H1 (cell line): Measurements from ENCODE around the gene ARFRP1. TPM values are rescaled to one million over a fixed set of nuclear protein-coding genes. Genes with fewer than 3 reads are reported as not detected.

ENCODE experiments used
- CTCF ChIA-PET: fragments of 300-600 bp; sonication (Branson Sonifier 250); formaldehyde crosslinking; loops from one replicate; lab custom pipeline; 2021; ENCODE audit not compliant: partially characterized antibody; lab: Charles Lee
- POLR2A ChIA-PET: fragments of 300-600 bp; sonication (Branson Sonifier 250); formaldehyde crosslinking; loops from one replicate; lab custom pipeline; 2021; ENCODE audit warnings: inconsistent platforms; ENCODE audit not compliant: partially characterized antibody; lab: Charles Lee
- DNase-seq, 2 experiments: peaks; one replicate each; pipeline versions ENCODE4 v3.0.0 to v3.0.0-alpha.2; 2010 to 2022; ENCODE audit warnings: low spot score in 2 of 2, low read depth in 1 of 2, mixed read lengths in 1 of 2
- FAIRE-seq: peaks from 2 replicates; lab custom pipeline; 2011; peaks lifted over from hg19 to GRCh38; lab: Jason Lieb, UNC
- H2AFZ ChIP-seq: 2 replicates; pipeline ENCODE4 v1.8.1; 2012; ENCODE audit warnings: low read length, inconsistent platforms
- H2AK5ac ChIP-seq: 2 replicates; pipeline ENCODE4 v1.6.1; 2013; ENCODE audit warnings: low read depth, low read length
- H2BK120ac ChIP-seq: replicated peaks from 2 replicates; pipeline ENCODE3; 2013; ENCODE audit warnings: low read depth, low read length, inconsistent platforms
- H2BK12ac ChIP-seq: 2 replicates; pipeline ENCODE4 v1.6.1; 2013; ENCODE audit warnings: low read depth, low read length
- H2BK15ac ChIP-seq: 2 replicates; pipeline ENCODE4 v1.6.1; 2013; ENCODE audit warnings: low read length
- H2BK20ac ChIP-seq: 2 replicates; pipeline ENCODE4 v1.6.1; 2013; ENCODE audit warnings: low read length
- H2BK5ac ChIP-seq: 2 replicates; pipeline ENCODE4 v1.6.1; 2013; ENCODE audit warnings: low read depth, low read length
- H3K14ac ChIP-seq: 2 replicates; pipeline ENCODE4 v1.6.1; 2013; ENCODE audit warnings: inconsistent platforms; ENCODE audit not compliant: insufficient read length
- H3K18ac ChIP-seq: 2 replicates; pipeline ENCODE4 v1.6.1; 2013; ENCODE audit warnings: low read length; ENCODE audit errors: extremely low read depth
- H3K23ac ChIP-seq: 2 replicates; pipeline ENCODE4 v1.6.1; 2013; ENCODE audit warnings: inconsistent platforms; ENCODE audit not compliant: insufficient read length
- H3K23me2 ChIP-seq: 2 replicates; pipeline ENCODE4 v1.6.1; 2013; ENCODE audit warnings: low read depth, low read length
- H3K27ac ChIP-seq: 2 replicates; pipeline ENCODE4 v1.6.1; 2011; ENCODE audit warnings: low read depth, low read length, inconsistent platforms
- H3K27me3 ChIP-seq, 4 experiments: replicated peaks in 1 of 4; 1 replicate in 1 of 4; 2 replicates in 3 of 4; pipeline versions ENCODE4 v1.6.1 to v1.8.1; 2011 to 2013; ENCODE audit warnings: low read length in 3 of 4, mild to moderate bottlenecking in 3 of 4, inconsistent platforms in 2 of 4, mixed read lengths in 2 of 4, moderate library complexity in 1 of 4; ENCODE audit not compliant: control insufficient read depth in 3 of 4, insufficient read depth in 3 of 4; ENCODE audit errors: extremely low read depth in 1 of 4
- H3K36me3 ChIP-seq, 4 experiments: 2 replicates each; pipeline versions ENCODE4 v1.6.1 to v1.8.1; 2011 to 2013; ENCODE audit warnings: mild to moderate bottlenecking in 4 of 4, low read length in 3 of 4, moderate library complexity in 2 of 4, control low read depth in 1 of 4, inconsistent platforms in 1 of 4; ENCODE audit not compliant: insufficient read depth in 4 of 4, control insufficient read depth in 2 of 4
- H3K4ac ChIP-seq: replicated peaks from 2 replicates; pipeline ENCODE3; 2013; ENCODE audit warnings: low read length, low read depth, mixed read lengths, inconsistent platforms; ENCODE audit not compliant: insufficient read length
- H3K4me1 ChIP-seq, 4 experiments: replicated peaks in 1 of 4; 1 replicate in 1 of 4; 2 replicates in 3 of 4; pipeline versions ENCODE4 v1.6.1 to v1.8.1; 2011 to 2013; ENCODE audit warnings: low read length in 3 of 4, inconsistent platforms in 2 of 4, mixed read lengths in 1 of 4; ENCODE audit not compliant: insufficient read depth in 4 of 4, control insufficient read depth in 3 of 4
- H3K4me2 ChIP-seq, 2 experiments: 2 replicates each; pipeline versions ENCODE4 v1.6.1 to v1.8.1; 2011 to 2013; ENCODE audit warnings: low read depth in 2 of 2, low read length in 2 of 2, control low read depth in 1 of 2, inconsistent platforms in 1 of 2, mild to moderate bottlenecking in 1 of 2; ENCODE audit not compliant: insufficient read depth in 1 of 2
- H3K4me3 ChIP-seq, 4 experiments: fragments of 200-600, 300-600 bp in 1 of 4; sonication (generic), shearing (Covaris generic), sonication (Bioruptor Twin) in 1 of 4; 2 replicates each; pipeline versions ENCODE4 v1.5.1 to v1.8.1; 2011 to 2016; ENCODE audit warnings: low read length in 4 of 4, low read depth in 3 of 4, control low read depth in 2 of 4, inconsistent platforms in 2 of 4, mild to moderate bottlenecking in 2 of 4, mixed read lengths in 1 of 4, moderate library complexity in 1 of 4; ENCODE audit not compliant: insufficient read depth in 2 of 4; ENCODE audit errors: extremely low read depth in 1 of 4
- H3K56ac ChIP-seq: replicated peaks from 2 replicates; pipeline ENCODE3; 2013; ENCODE audit warnings: low read depth, mild to moderate bottlenecking, mixed read lengths, low read length, inconsistent platforms; ENCODE audit not compliant: insufficient read length
- H3K79me1 ChIP-seq: 2 replicates; pipeline ENCODE4 v1.6.1; 2013; ENCODE audit warnings: low read depth, low read length, control low read depth
- H3K79me2 ChIP-seq, 2 experiments: 2 replicates each; pipeline versions ENCODE4 v1.6.1 to v1.8.1; 2012 to 2013; ENCODE audit warnings: low read length in 2 of 2, mild to moderate bottlenecking in 2 of 2, inconsistent platforms in 1 of 2; ENCODE audit not compliant: insufficient read depth in 2 of 2, control insufficient read depth in 1 of 2
- H3K9ac ChIP-seq, 4 experiments: replicated peaks in 1 of 4; 1 replicate in 1 of 4; 2 replicates in 3 of 4; pipeline versions ENCODE4 v1.6.1 to v1.8.1; 2011 to 2013; ENCODE audit warnings: low read depth in 3 of 4, low read length in 3 of 4, control low read depth in 2 of 4, mild to moderate bottlenecking in 2 of 4, moderate library complexity in 2 of 4, inconsistent platforms in 1 of 4; ENCODE audit errors: extremely low read depth in 1 of 4
- H3K9me3 ChIP-seq, 2 experiments: 2 replicates each; pipeline versions ENCODE4 v1.6.1 to v1.8.1; 2012 to 2013; ENCODE audit warnings: mild to moderate bottlenecking in 2 of 2, moderate library complexity in 2 of 2, control low read depth in 1 of 2, inconsistent platforms in 1 of 2, low read depth in 1 of 2, low read length in 1 of 2, mixed read lengths in 1 of 2; ENCODE audit not compliant: insufficient read depth in 2 of 2
- H4K20me1 ChIP-seq, 2 experiments: replicated peaks in 1 of 2; 2 replicates each; pipeline versions ENCODE3 to v1.8.1; 2011 to 2013; ENCODE audit warnings: inconsistent platforms in 2 of 2, low read length in 2 of 2, mild to moderate bottlenecking in 1 of 2; ENCODE audit not compliant: insufficient read depth in 2 of 2, control insufficient read depth in 1 of 2
- H4K5ac ChIP-seq: 2 replicates; pipeline ENCODE4 v1.6.1; 2013; ENCODE audit warnings: low read length, low read depth, mixed read lengths, inconsistent platforms; ENCODE audit not compliant: insufficient read length
- H4K8ac ChIP-seq: 2 replicates; pipeline ENCODE4 v1.8.0; 2013; ENCODE audit warnings: mild to moderate bottlenecking, moderate library complexity, low read length, inconsistent platforms; ENCODE audit not compliant: insufficient read depth; ENCODE audit errors: extremely low read depth
- H4K91ac ChIP-seq: replicated peaks from 2 replicates; pipeline ENCODE3; 2013; ENCODE audit warnings: low read length, mixed read lengths, inconsistent platforms; ENCODE audit not compliant: insufficient read length
- BACH1 ChIP-seq: IDR thresholded peaks from 2 replicates; pipeline ENCODE4 v1.6.1; 2012; ENCODE audit warnings: low read length, improper control_type of control experiment
- CEBPB ChIP-seq: IDR thresholded peaks from 2 replicates; pipeline ENCODE4 v1.6.1; 2012; ENCODE audit warnings: low read depth, low read length
- CREB1 ChIP-seq: IDR thresholded peaks from 2 replicates; pipeline ENCODE4 v1.6.1; 2012; ENCODE audit warnings: inconsistent platforms
- CTBP2 ChIP-seq: IDR thresholded peaks from 2 replicates; pipeline ENCODE4 v1.7.0; 2011; ENCODE audit warnings: borderline replicate concordance, mild to moderate bottlenecking, moderate library complexity, mixed read lengths, low read length; ENCODE audit not compliant: insufficient read depth, insufficient read length
- GABPA ChIP-seq: IDR thresholded peaks from 2 replicates; pipeline ENCODE4 v1.6.1; 2011; ENCODE audit warnings: mild to moderate bottlenecking, low read length, moderate library complexity, borderline replicate concordance; ENCODE audit not compliant: insufficient read depth
- GTF2F1 ChIP-seq: IDR thresholded peaks from 2 replicates; pipeline ENCODE4 v1.6.1; 2012; ENCODE audit warnings: low read depth, low read length, improper control_type of control experiment, borderline replicate concordance
- HDAC2 ChIP-seq, 2 experiments: fragments of 300-600 bp in 1 of 2; sonication (generic) in 1 of 2; IDR thresholded peaks; 2 replicates each; pipeline ENCODE4 v1.6.1; 2011 to 2012; ENCODE audit warnings: low read depth in 2 of 2, low read length in 2 of 2, mild to moderate bottlenecking in 2 of 2, moderate library complexity in 2 of 2, borderline replicate concordance in 1 of 2, inconsistent platforms in 1 of 2
- HDAC6 ChIP-seq: IDR thresholded peaks from one replicate; pipeline ENCODE4 v1.7.1; 2012; ENCODE audit warnings: low read depth, mild to moderate bottlenecking, inconsistent platforms, low read length, moderate library complexity
- KDM4A ChIP-seq: IDR thresholded peaks from one replicate; pipeline ENCODE4 v1.7.1; 2012; ENCODE audit warnings: low read depth, mild to moderate bottlenecking, moderate library complexity, low read length, inconsistent platforms; ENCODE audit not compliant: severe bottlenecking
- PHF8 ChIP-seq: fragments of 200-600 bp; sonication (generic); conservative IDR thresholded peaks from 2 replicates; pipeline ENCODE4 v1.7.1; 2012; ENCODE audit warnings: low read depth, mild to moderate bottlenecking, inconsistent platforms, low read length, moderate library complexity
- POLR2A ChIP-seq, 2 experiments: IDR thresholded peaks; 1 replicate in 1 of 2; 2 replicates in 1 of 2; pipeline ENCODE4 v1.6.1; 2011; ENCODE audit warnings: low read depth in 2 of 2, low read length in 2 of 2, mild to moderate bottlenecking in 2 of 2; ENCODE audit errors: control extremely low read depth in 1 of 2
- SIX5 ChIP-seq: IDR thresholded peaks from 2 replicates; pipeline ENCODE4 v1.6.1; 2011; ENCODE audit warnings: mild to moderate bottlenecking, low read depth, low read length
- SP2 ChIP-seq: IDR thresholded peaks from 2 replicates; pipeline ENCODE4 v1.6.1; 2012; ENCODE audit warnings: mild to moderate bottlenecking, low read length, inconsistent platforms
- whole genome bisulfite sequencing, 2 experiments: shearing (Covaris generic) in 1 of 2; methylation state at CpG; one replicate each; pipeline versions ENCODE4 v1.1.6 to v1.1.7; 2013 to 2015; ENCODE audit warnings: low lambda C conversion rate in 2 of 2, mixed read lengths in 2 of 2, inconsistent platforms in 1 of 2, low coverage in 1 of 2, missing lambda C conversion rate in 1 of 2; ENCODE audit not compliant: insufficient replicate concordance in 2 of 2, insufficient coverage in 1 of 2, insufficient read length in 1 of 2; ENCODE audit errors: extremely low coverage in 1 of 2, missing lambda C conversion rate in 1 of 2; 5-methylcytosine and 5-hydroxymethylcytosine counted together
- polyA plus RNA-seq, 7 experiments: library from polyadenylated mRNA; depleted of rRNA in 3 of 7; stranded (reverse) in 5 of 7; unstranded in 2 of 7; fragments of >200 nt in 5 of 7; fragments of 200-250 nt in 2 of 7; gene quantifications; 1 replicate in 5 of 7; 2 replicates in 1 of 7; 4 replicates in 1 of 7; pipeline versions ENCODE4 v1.2.1 to v1.2.3, GENCODE V29; 2011 to 2013; ENCODE audit warnings: missing spikeins in 2 of 7, mixed read lengths in 2 of 7
- total RNA-seq: library from RNA; stranded (reverse); fragmentation: NEBNext Ultra II Directional; extraction: Animal tissue kit (Norgen Biotek cat#: 25700); gene quantifications from 2 replicates; pipeline ENCODE4 v1.2.1, GENCODE V29; 2021
- TF ChIP-seq, protein P1 (sequence below): IDR thresholded peaks from 2 replicates; pipeline ENCODE4 v1.6.1; 2011; ENCODE audit warnings: low read length, improper control_type of control experiment

Gene ARFRP1
- total and polyA plus RNA-seq, 2 of the 8 experiments (the other 6 are each of a cell fraction or from before 2014, with no cell fraction given): 12.9 to 22.9 TPM

DNA sequence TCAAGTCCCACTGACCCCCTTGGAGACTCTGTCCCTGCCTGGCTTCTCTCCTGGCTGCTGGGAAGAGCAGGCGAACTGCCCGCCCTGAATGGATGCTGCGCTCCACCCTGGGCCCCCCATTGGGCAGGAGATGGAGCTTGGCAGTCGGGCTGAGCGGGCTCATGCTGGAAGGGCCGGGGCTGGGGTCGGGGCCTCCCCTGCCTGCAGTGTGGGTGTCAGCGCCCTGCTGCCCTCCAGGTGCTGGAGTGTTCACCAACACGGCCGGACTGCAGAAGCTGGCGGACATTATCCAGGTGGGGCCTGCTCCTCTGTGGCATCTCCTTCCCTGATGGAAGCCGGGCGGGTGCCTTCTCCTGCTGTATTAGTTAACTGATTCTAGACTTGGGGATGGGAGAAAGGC, 27.3 kb downstream of the ARFRP1 start:
- 96% methylated on average over 11 of the region's 13 CpGs; no CpG with 5 or more reads in 1 of the 2 experiments for WGBS, 2 experiments
- Histone ChIP-seq H3K36me3 (peaks cover 0 to 5% (median 2%) of the 10 kb centered on the region in 4 experiments; a peak in 4 of 8 replicates), H3K4me2 (no peak overlapping the region), H3K4me3 (no peak overlapping the region), H3K27me3 (no peaks in the 10 kb centered on the region), H2AK5ac (no peak overlapping the region), H2BK12ac (no peak overlapping the region), H3K27ac (no peak overlapping the region), H3K4me1 (no peaks in the 10 kb centered on the region), H3K79me2 (no peaks in the 10 kb centered on the region), H3K14ac (no peak overlapping the region), H3K18ac (no peak overlapping the region), H2BK120ac (no peak overlapping the region), H3K23me2 (no peaks in the 10 kb centered on the region; the same call in 1 of the 2 replicates), H4K8ac (no peak overlapping the region), H2AFZ (no peak overlapping the region), H2BK5ac (no peak overlapping the region), H3K9me3 (no peaks in the 10 kb centered on the region), H4K91ac (no peak overlapping the region), H4K5ac (no peak overlapping the region), H2BK15ac (no peak overlapping the region), H3K23ac (no peak overlapping the region), H4K20me1 (peaks cover 0 to 7% of the 10 kb centered on the region in 2 experiments), H3K4ac (no peak overlapping the region), H3K56ac (no peak overlapping the region), H3K9ac (no peak overlapping the region), H3K79me1 (no peaks in the 10 kb centered on the region), H2BK20ac (no peak overlapping the region)
- CTCF ChIA-PET: interaction anchor here (1.1 kb wide), 1 partner anchor 22 kb away, joined by 3 read pairs; the partner anchor contains the start of gene RTEL1
- POLR2A ChIA-PET: interaction anchor here (0.9 to 1.7 kb wide), 5 partner anchors 8 to 101 kb away, joined by 3 to 6 read pairs (median 4); partner anchors contain the start of gene RTEL1
- FAIRE-seq (no peak), DNase-seq (no peak)
- TF ChIP-seq KDM4A (no peak), CTBP2 (no peak), HDAC2 (IDR thresholded peaks at IDR 0.05; ENCODE audit: borderline replicate concordance in 1 of 2, low read depth in 2 of 2, low read length in 2 of 2) (no peak), SP2 (no peak), PHF8 (no peak), CEBPB (no peak), GTF2F1 (no peak), POLR2A (IDR thresholded peaks at IDR 0.05; ENCODE audit: control extremely low read depth in 1 of 2, low read depth in 2 of 2, low read length in 2 of 2) (no peak), SIX5 (no peak), HDAC6 (no peak), BACH1 (no peak), CREB1 (no peak), GABPA (no peak)
- TF ChIP-seq, protein P1, sequence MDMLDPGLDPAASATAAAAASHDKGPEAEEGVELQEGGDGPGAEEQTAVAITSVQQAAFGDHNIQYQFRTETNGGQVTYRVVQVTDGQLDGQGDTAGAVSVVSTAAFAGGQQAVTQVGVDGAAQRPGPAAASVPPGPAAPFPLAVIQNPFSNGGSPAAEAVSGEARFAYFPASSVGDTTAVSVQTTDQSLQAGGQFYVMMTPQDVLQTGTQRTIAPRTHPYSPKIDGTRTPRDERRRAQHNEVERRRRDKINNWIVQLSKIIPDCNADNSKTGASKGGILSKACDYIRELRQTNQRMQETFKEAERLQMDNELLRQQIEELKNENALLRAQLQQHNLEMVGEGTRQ: no peak
